HepG2 (cell line): ENCODE data around the gene SEMA3F. TPM values are rescaled to one million over a fixed set of nuclear protein-coding genes. Genes with fewer than 3 reads are reported as not detected.
A peak's percentile ranks its signal among the peaks of the same experiment; 100 is the strongest.

Source experiments
- ATAC-seq: fragments of 200-7000 bp; cut with Tn5 transposase; 3 replicates; pipeline ENCODE4 v1.9.1; 2020; ENCODE audit warnings: mild to moderate bottlenecking, moderate library complexity
- BruUV-seq: library from RNA; stranded (reverse); fragments of 400-500 nt; replicated peaks from 2 replicates; lab custom pipeline; 2021; lab: Mats Ljungman, UMichigan
- CTCF ChIA-PET: fragments of 300-600 bp; formaldehyde crosslinking; extraction: SDS; loops from one replicate; lab custom pipeline; 2021; ENCODE audit warnings: low total read pairs, inconsistent platforms, low intra/inter-chr PET ratio; lab: Yijun Ruan, JAX
- POLR2A ChIA-PET: fragments of 350-600 bp; sonication (Branson Sonifier 250); formaldehyde crosslinking; loops from one replicate; lab custom pipeline; 2020; ENCODE audit warnings: antibody characterized with exemption, inconsistent platforms; lab: Yijun Ruan, JAX
- DNase-seq: peaks from one replicate; pipeline ENCODE4 v3.0.0-alpha.2; 2015; ENCODE audit warnings: low spot score
- FAIRE-seq: peaks from 3 replicates; lab custom pipeline; 2011; peaks lifted over from hg19 to GRCh38; lab: Jason Lieb, UNC
- H2AFZ ChIP-seq: one replicate; pipeline ENCODE4 v1.6.1; 2011; ENCODE audit warnings: low read length, inconsistent platforms
- H3K27ac ChIP-seq: fragments of 300-600 bp; 3 replicates; pipeline ENCODE4 v1.8.0; 2011; ENCODE audit warnings: mixed run types, mild to moderate bottlenecking, mixed read lengths, low read length, inconsistent platforms; ENCODE audit not compliant: insufficient read depth; ENCODE audit errors: extremely low read length
- H3K27me3 ChIP-seq, 2 experiments: fragments of 200-600 bp in 1 of 2; 2 replicates in 1 of 2; 3 replicates in 1 of 2; pipeline versions ENCODE4 v1.6.0 to v1.8.0; 2011; ENCODE audit warnings: low read length in 2 of 2, mild to moderate bottlenecking in 2 of 2, moderate library complexity in 2 of 2, inconsistent platforms in 1 of 2; ENCODE audit not compliant: insufficient read depth in 2 of 2, control insufficient read depth in 1 of 2
- H3K36me3 ChIP-seq, 2 experiments: fragments of 200-600 bp in 1 of 2; replicated peaks in 1 of 2; 2 replicates in 1 of 2; 3 replicates in 1 of 2; pipeline versions ENCODE4 v1.5.1 to v1.8.0; 2011; ENCODE audit warnings: low read length in 2 of 2, inconsistent platforms in 1 of 2; ENCODE audit not compliant: insufficient read depth in 2 of 2, control insufficient read depth in 1 of 2
- H3K4me1 ChIP-seq: 2 replicates; pipeline ENCODE4 v1.5.1; 2012; ENCODE audit warnings: low read length, inconsistent platforms; ENCODE audit not compliant: insufficient read depth
- H3K4me2 ChIP-seq: 2 replicates; pipeline ENCODE4 v1.6.0; 2011; ENCODE audit warnings: low read depth, low read length, inconsistent platforms
- H3K4me3 ChIP-seq, 3 experiments: fragments of 200-600 bp in 1 of 3; sonication (generic), shearing (Covaris generic) in 1 of 3; replicated peaks in 1 of 3; 2 replicates each; pipeline ENCODE4 v1.5.1; 2011 to 2016; ENCODE audit warnings: low read length in 3 of 3, inconsistent platforms in 2 of 3, low read depth in 2 of 3, mild to moderate bottlenecking in 2 of 3, control low read depth in 1 of 3, mixed read lengths in 1 of 3; ENCODE audit not compliant: insufficient read depth in 1 of 3
- H3K79me2 ChIP-seq: one replicate; pipeline ENCODE4 v1.6.1; 2011; ENCODE audit warnings: low read length, inconsistent platforms; ENCODE audit not compliant: insufficient read depth
- H3K9ac ChIP-seq: 2 replicates; pipeline ENCODE4 v1.6.0; 2011; ENCODE audit warnings: mild to moderate bottlenecking, low read depth, low read length, inconsistent platforms; ENCODE audit not compliant: insufficient read depth
- H3K9me3 ChIP-seq: 2 replicates; pipeline ENCODE4 v1.5.1; 2012; ENCODE audit warnings: mild to moderate bottlenecking, low read length
- H4K20me1 ChIP-seq: 2 replicates; pipeline ENCODE4 v1.6.0; 2011; ENCODE audit warnings: inconsistent platforms, mild to moderate bottlenecking, low read length, moderate library complexity; ENCODE audit not compliant: insufficient read depth
- AKAP8 ChIP-seq: sonication (generic); formaldehyde crosslinking; IDR thresholded peaks from 2 replicates; pipeline ENCODE4 v1.5.1; 2020; ENCODE audit warnings: mild to moderate bottlenecking, missing genetic modification reagents
- EHMT2 ChIP-seq: fragments of 200-600 bp; sonication (generic); IDR thresholded peaks from 2 replicates; pipeline ENCODE4 v1.7.0; 2017; ENCODE audit warnings: antibody characterized with exemption, low read depth, low read length, borderline replicate concordance
- HMGA1 ChIP-seq: sonication (generic); formaldehyde crosslinking; conservative IDR thresholded peaks from 2 replicates; pipeline ENCODE4 v1.4.0; 2020; ENCODE audit warnings: missing genetic modification reagents
- MTF1 ChIP-seq: sonication (generic); formaldehyde crosslinking; IDR thresholded peaks from 2 replicates; pipeline ENCODE4 v1.5.0; 2020; ENCODE audit warnings: missing genetic modification reagents
- NCOA2 ChIP-seq: sonication (generic); formaldehyde crosslinking; IDR thresholded peaks from 2 replicates; pipeline ENCODE4 v1.8.0; 2022; ENCODE audit warnings: inconsistent platforms
- POLR2G ChIP-seq: fragments of 200-400 bp; formaldehyde crosslinking; IDR thresholded peaks from 2 replicates; pipeline ENCODE4 v1.6.1; 2018; ENCODE audit warnings: mild to moderate bottlenecking, low read depth, low read length, moderate library complexity
- PREB ChIP-seq: sonication (generic); formaldehyde crosslinking; IDR thresholded peaks from 2 replicates; pipeline ENCODE4 v1.4.0; 2020; ENCODE audit warnings: missing genetic modification reagents
- RELA ChIP-seq: sonication (generic); formaldehyde crosslinking; IDR thresholded peaks from 2 replicates; pipeline ENCODE4 v1.4.0; 2020; ENCODE audit warnings: missing genetic modification reagents
- SALL1 ChIP-seq: sonication (generic); formaldehyde crosslinking; IDR thresholded peaks from 2 replicates; pipeline ENCODE4 v1.8.0; 2022; ENCODE audit warnings: mild to moderate bottlenecking, missing genetic modification reagents
- SRF ChIP-seq: IDR thresholded peaks from 2 replicates; pipeline ENCODE4 v1.6.1; 2011; ENCODE audit warnings: mild to moderate bottlenecking, low read depth, low read length, moderate library complexity
- ZFP41 ChIP-seq: sonication (generic); formaldehyde crosslinking; IDR thresholded peaks from 2 replicates; pipeline ENCODE4 v1.4.0; 2020; ENCODE audit warnings: mild to moderate bottlenecking, missing genetic modification reagents, borderline replicate concordance
- ZIK1 ChIP-seq: sonication (generic); formaldehyde crosslinking; IDR thresholded peaks from 2 replicates; pipeline ENCODE4 v1.5.0; 2020; ENCODE audit warnings: mild to moderate bottlenecking, low read depth, missing genetic modification reagents, borderline replicate concordance
- ZNF232 ChIP-seq: sonication (generic); formaldehyde crosslinking; IDR thresholded peaks from 2 replicates; pipeline ENCODE4 v1.4.0; 2020; ENCODE audit warnings: missing genetic modification reagents, borderline replicate concordance
- ZNF3 ChIP-seq: IDR thresholded peaks from 2 replicates; pipeline ENCODE4 v1.7.0; 2017; ENCODE audit warnings: inconsistent platforms
- ZNF570 ChIP-seq: sonication (generic); formaldehyde crosslinking; IDR thresholded peaks from 2 replicates; pipeline ENCODE4 v1.4.0; 2020; ENCODE audit warnings: mild to moderate bottlenecking, missing genetic modification reagents, borderline replicate concordance
- WGBS: methylation state at CpG from one replicate; pipeline ENCODE4 v1.1.6; 2017; ENCODE audit warnings: low lambda C conversion rate; 5-methylcytosine and 5-hydroxymethylcytosine counted together
- in situ Hi-C: cut with HindIII; loops from 2 replicates; pipeline ENCODE4 v1.10.0; 2017; ENCODE audit warnings: low pct_unique_long_range_greater_than_20kb; ENCODE audit not compliant: extremely low pct_ligation_motif_present
- intact Hi-C: fragments of 100-400 bp; cut with micrococcal nuclease; formaldehyde crosslinking; loops from one replicate; pipeline ENCODE4 v1.10.0; 2022; ENCODE audit not compliant: unreplicated experiment
- polyA plus RNA-seq, 8 experiments: library from polyadenylated mRNA; depleted of rRNA in 3 of 8; stranded (reverse) in 7 of 8; unstranded in 1 of 8; fragments of >200 nt; fragmentation: Illumina TruSeq in 4 of 8; extraction: Trizol in 4 of 8; gene quantifications; 2 replicates each; pipeline versions ENCODE4 v1.2.1 to v1.2.3, GENCODE V29; 2011 to 2016; ENCODE audit warnings: low read depth in 4 of 8, missing spikeins in 1 of 8, mixed read lengths in 1 of 8; ENCODE audit not compliant: insufficient read depth in 1 of 8
- total RNA-seq, 5 experiments: library from RNA; depleted of rRNA; stranded (reverse); fragments of >200 nt; fragmentation: Illumina TruSeq; extraction: Trizol; gene quantifications; 2 replicates each; pipeline ENCODE4 v1.2.3, GENCODE V29; 2016; ENCODE audit warnings: low read depth in 1 of 5
- TF ChIP-seq, protein P1 (sequence below): sonication (generic); formaldehyde crosslinking; conservative IDR thresholded peaks from 2 replicates; pipeline ENCODE4 v1.5.0; 2020; ENCODE audit warnings: missing genetic modification reagents
- TF ChIP-seq, protein P2 (sequence below): sonication (generic); formaldehyde crosslinking; IDR thresholded peaks from 2 replicates; pipeline ENCODE4 v1.5.0; 2020; ENCODE audit warnings: mild to moderate bottlenecking, missing genetic modification reagents, borderline replicate concordance

SEMA3F gene
- total and polyA plus RNA-seq, 2 of the 13 experiments (the other 11 are each of a cell fraction or from before 2014, with no cell fraction given) = 7.6 to 17.2 TPM

- TF ChIP-seq ZNF232 = 0 out of 2 replicates have a peak, but pooled peaks have one; percentile 10
These were observed 71.8 kb downstream of the SEMA3F start (continued) for GRCh38 chr3:50226888-50227389.

GRCh38 chr3:50227390-50228183, 72.5 kb downstream of the SEMA3F start:
- BruUV-seq = TSS peak; percentile 70
- peak; percentile 82 for DNase-seq
- TF ChIP-seq SALL1 (CRISPR knock-in tag) (peak; percentile 81), HMGA1 (CRISPR knock-in tag) (no peak), POLR2G (peak; percentile 82), EHMT2 (no peak), ZNF3 (CRISPR knock-in tag) (no peak), ZNF570 (CRISPR knock-in tag) (no peak), MTF1 (no peak), ZIK1 (no peak), NCOA2 (CRISPR knock-in tag) (peak; percentile 47; the same call in 1 of the 2 replicates), ZFP41 (CRISPR knock-in tag) (no peak), AKAP8 (CRISPR knock-in tag) (no peak), SRF (0 out of 2 replicates have a peak, but pooled peaks have one; percentile 3), PREB (CRISPR knock-in tag) (no peak), RELA (no peak)
- TF ChIP-seq, protein P1, sequence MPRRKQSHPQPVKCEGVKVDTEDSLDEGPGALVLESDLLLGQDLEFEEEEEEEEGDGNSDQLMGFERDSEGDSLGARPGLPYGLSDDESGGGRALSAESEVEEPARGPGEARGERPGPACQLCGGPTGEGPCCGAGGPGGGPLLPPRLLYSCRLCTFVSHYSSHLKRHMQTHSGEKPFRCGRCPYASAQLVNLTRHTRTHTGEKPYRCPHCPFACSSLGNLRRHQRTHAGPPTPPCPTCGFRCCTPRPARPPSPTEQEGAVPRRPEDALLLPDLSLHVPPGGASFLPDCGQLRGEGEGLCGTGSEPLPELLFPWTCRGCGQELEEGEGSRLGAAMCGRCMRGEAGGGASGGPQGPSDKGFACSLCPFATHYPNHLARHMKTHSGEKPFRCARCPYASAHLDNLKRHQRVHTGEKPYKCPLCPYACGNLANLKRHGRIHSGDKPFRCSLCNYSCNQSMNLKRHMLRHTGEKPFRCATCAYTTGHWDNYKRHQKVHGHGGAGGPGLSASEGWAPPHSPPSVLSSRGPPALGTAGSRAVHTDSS (CRISPR knock-in tag) = no peak
- TF ChIP-seq, protein P2, sequence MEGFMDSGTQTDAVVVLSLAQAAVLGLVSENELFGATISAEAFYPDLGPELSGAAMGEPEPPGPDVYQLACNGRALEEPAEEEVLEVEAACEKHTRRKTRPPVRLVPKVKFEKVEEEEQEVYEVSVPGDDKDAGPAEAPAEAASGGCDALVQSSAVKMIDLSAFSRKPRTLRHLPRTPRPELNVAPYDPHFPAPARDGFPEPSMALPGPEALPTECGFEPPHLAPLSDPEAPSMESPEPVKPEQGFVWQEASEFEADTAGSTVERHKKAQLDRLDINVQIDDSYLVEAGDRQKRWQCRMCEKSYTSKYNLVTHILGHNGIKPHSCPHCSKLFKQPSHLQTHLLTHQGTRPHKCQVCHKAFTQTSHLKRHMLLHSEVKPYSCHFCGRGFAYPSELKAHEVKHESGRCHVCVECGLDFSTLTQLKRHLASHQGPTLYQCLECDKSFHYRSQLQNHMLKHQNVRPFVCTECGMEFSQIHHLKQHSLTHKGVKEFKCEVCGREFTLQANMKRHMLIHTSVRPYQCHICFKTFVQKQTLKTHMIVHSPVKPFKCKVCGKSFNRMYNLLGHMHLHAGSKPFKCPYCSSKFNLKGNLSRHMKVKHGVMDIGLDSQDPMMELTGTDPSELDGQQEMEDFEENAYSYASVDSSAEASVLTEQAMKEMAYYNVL = no peak

More at GRCh38 chr3:50227390-50228183, 72.5 kb downstream of the SEMA3F start:
- ChIA-PET CTCF (interaction anchor here (1.1 to 9.0 kb wide), 7 partner anchors 16 to 94 kb away, joined by 3 to 265 read pairs (median 26); partner anchors contain the start of gene GNAT1), POLR2A (interaction anchor here (0.7 to 7.3 kb wide), 11 partner anchors 8 to 110 kb away, joined by 3 to 117 read pairs (median 9); partner anchors contain the start of genes GNAI2, SEMA3B and TUSC2)
- no peaks in the 10 kb centered on the region for H3K36me3 ChIP-seq
- peak overlapping the region; percentile 72 for H3K9ac ChIP-seq
- FAIRE-seq = no peak
- H3K4me3 ChIP-seq = peak overlapping the region; percentile 75 to 88 (median 84)
- H3K9me3 ChIP-seq = no peaks in the 10 kb centered on the region
- intact Hi-C loops (loop anchor here (1.0 to 5.0 kb wide), 2 partner anchors 19 to 45 kb away; no protein-coding TSS in a partner anchor), in situ Hi-C loops (loop anchor here (5.0 kb wide), 2 partner anchors 35 to 45 kb away; partner anchors contain the start of gene GNAT1)
- no peaks in the 10 kb centered on the region for H3K27me3 ChIP-seq
- no peaks in the 10 kb centered on the region for H3K79me2 ChIP-seq
- peak overlapping the region; percentile 92 for H3K4me2 ChIP-seq
- peaks cover 73% of the 10 kb centered on the region for H3K4me1 ChIP-seq
- WGBS = under 1% methylated on average over 22 of the region's 51 CpGs
- peak; percentile 78 for ATAC-seq
- H2AFZ ChIP-seq = no peak overlapping the region
- no peaks in the 10 kb centered on the region for H4K20me1 ChIP-seq
- H3K27ac ChIP-seq = peak overlapping the region; percentile 70
